ENCODE measurements around the gene TM7SF2.
"Not testable (repeated sequence)": the region's sequence is repeated elsewhere in the genome, so short reads cannot be mapped to it uniquely, and the experiment has no call there.

Gene TM7SF2

DNA sequence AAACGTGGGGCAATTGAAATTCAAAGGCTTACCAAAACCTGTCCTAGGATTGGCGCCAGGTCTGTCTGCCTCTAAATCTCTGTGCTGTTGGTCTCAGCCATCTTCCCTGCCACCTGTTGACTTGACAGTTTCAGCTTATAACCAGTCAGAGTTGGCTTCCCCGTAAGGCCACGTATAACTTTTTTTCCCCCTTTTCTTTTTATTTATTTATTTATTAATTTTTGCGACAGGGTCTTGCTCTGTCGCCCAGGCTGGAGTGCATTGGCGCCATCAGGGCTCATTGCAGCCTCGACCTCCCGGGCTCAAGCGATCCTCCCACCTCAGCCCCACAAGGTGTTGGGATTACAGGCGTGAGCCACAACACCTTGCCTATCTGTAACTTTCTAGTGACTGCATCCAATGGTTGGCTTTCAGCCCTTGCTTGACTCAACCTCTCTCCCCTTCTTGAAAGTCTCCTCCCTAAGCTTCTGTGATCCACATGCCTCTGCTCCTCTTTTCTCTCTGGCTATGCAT lies 24.0 kb downstream of the TM7SF2 start:
- in situ Hi-C loops (cut with HindIII; ENCODE audit: low pct_ligation_motif_present, low pct_unique_long_range_greater_than_20kb, low sequenced_read_pairs): no loop called here
- no peak for DNase-seq

GRCh38 chr11:65136515-65137096 lies 24.9 kb downstream of the TM7SF2 start:
- in situ Hi-C loops (cut with HindIII; ENCODE audit: low pct_ligation_motif_present, low pct_unique_long_range_greater_than_20kb, low sequenced_read_pairs): no loop called here

GRCh38 chr11:65141896-65142494 lies 30.3 kb downstream of the TM7SF2 start:
- no peak for DNase-seq
- in situ Hi-C loops (cut with HindIII; ENCODE audit: low pct_ligation_motif_present, low pct_unique_long_range_greater_than_20kb, low sequenced_read_pairs): no loop called here

More at GRCh38 chr11:65136515-65137096, 24.9 kb downstream of the TM7SF2 start:
- DNase-seq: no peak

DNA sequence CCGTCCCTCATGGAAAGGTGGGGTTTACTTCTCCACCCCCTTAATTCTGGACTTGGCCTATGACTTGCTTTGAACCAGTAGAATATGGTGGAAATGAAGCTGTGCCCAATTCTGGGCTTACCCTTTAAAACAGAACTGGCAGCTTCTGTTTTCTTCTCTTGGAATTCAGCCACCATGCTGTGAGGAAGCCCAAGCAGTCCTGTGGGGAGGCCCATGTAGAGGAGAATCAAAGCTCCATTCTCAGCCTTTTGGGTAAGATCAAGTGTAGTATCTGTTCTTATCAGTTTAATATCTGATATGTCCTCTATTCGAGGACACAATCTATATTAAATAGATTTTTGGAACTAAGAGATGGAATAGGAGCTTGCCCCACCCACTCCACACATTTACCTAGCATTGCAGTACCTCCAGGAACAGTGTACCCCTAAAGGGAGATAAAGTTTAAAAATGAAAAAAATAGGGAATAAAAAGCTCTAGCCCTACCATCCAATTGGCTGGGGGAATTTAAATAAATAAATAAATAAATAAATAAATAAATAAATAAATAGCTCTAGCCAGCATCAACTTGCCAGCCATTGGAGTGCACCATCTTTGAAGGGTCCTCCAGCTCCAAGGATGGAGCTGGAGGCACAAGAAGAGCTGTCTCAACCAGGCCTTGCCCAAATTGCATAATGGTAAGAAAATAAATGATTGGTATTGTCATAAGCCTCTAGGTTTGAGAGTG lies 35.8 kb downstream of the TM7SF2 start:
- DNase-seq: no peak
- in situ Hi-C loops (cut with HindIII; ENCODE audit: low pct_ligation_motif_present, low pct_unique_long_range_greater_than_20kb, low sequenced_read_pairs): no loop called here

DNA sequence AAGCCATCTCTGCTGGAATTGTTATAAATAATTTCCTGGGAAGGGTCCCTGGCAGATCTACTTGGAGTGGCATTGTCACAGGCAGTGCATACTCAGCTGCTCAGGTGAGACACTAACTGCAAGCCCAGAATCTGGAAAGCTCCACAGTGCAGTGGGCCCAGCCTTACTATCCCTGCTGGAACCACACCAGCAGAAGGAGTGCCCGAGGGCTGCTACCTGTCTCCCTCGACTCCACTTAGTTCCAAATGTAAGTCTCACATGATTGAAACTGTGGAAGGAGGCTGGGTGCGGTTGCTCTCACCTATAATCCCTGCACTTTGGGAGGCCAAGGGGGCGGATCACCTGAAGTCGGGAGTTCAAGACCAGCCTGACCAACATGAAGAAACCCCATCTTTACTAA lies 37.0 kb downstream of the TM7SF2 start:
- in situ Hi-C loops (cut with HindIII; ENCODE audit: low pct_ligation_motif_present, low pct_unique_long_range_greater_than_20kb, low sequenced_read_pairs): no loop called here
- no peak for DNase-seq

DNA sequence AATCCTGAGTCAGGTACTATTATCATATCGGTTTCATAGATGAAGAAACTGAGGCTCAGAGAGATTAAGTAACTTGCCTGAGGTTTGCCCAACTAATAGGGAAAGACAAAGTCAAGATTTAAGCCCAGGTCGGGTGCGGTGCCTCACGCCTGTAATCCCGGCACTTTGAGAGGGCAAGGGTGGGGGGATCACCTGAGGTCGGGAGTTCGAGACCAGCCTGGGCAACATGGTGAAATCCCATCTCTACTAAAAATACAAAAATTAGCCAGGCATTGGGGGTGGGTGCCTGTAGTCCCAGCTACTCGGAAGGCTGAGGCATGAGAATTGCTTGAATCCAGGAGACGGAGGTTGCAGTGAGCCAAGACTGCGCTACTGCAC lies 38.4 kb downstream of the TM7SF2 start:
- in situ Hi-C loops (cut with HindIII; ENCODE audit: low pct_ligation_motif_present, low pct_unique_long_range_greater_than_20kb, low sequenced_read_pairs); DNase-seq: not testable (repeated sequence)

DNA sequence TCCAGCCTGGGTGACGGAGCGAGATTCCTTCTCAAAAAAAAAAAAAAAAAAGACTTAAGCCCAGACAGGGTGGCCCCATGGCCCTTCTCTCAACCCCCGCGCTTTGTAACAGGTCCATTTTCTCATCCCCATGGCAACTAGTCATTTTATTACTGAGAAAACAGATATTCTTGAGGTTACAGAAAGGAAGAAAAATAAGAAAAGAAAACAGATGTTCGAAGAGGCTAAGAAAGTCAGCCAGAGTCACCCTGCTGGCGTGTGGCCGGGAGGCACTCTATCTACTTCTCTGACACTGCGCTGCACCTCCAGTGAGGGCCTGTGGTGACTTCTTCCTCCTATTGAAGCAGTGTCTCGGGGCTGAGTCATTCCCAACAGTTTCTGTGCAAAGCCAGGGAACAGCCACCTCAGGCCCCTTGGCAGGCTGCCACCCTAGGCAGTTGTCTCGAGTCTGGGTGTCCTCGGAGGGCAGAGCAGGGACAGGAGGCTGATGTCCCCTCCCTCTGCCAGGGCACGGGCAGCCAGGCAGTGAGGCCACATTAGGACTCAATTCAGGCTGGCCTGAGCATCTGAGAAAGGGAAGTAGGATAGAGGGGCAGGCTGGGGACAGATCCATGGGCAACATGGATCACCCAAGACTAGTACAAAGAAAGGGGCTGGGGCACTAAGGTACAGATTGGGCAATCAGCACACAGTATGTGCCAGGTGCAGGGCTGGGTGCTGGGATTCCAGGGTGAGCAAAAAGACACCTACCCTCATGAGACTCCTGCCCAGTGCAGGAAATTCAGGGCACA lies 39.0 kb downstream of the TM7SF2 start:
- DNase-seq: peak; percentile 78

GRCh38 chr11:65151331-65151899 lies 39.7 kb downstream of the TM7SF2 start:
- in situ Hi-C loops (cut with HindIII; ENCODE audit: low pct_ligation_motif_present, low pct_unique_long_range_greater_than_20kb, low sequenced_read_pairs): no loop called here
- DNase-seq: no peak

More for the DNA sequence above, 39.0 kb downstream of the TM7SF2 start:
- in situ Hi-C loops (cut with HindIII; ENCODE audit: low pct_ligation_motif_present, low pct_unique_long_range_greater_than_20kb, low sequenced_read_pairs): no loop called here

GRCh38 chr11:65152122-65152521 lies 40.5 kb downstream of the TM7SF2 start:
- DNase-seq: no peak
- in situ Hi-C loops (cut with HindIII; ENCODE audit: low pct_ligation_motif_present, low pct_unique_long_range_greater_than_20kb, low sequenced_read_pairs): no loop called here

DNA sequence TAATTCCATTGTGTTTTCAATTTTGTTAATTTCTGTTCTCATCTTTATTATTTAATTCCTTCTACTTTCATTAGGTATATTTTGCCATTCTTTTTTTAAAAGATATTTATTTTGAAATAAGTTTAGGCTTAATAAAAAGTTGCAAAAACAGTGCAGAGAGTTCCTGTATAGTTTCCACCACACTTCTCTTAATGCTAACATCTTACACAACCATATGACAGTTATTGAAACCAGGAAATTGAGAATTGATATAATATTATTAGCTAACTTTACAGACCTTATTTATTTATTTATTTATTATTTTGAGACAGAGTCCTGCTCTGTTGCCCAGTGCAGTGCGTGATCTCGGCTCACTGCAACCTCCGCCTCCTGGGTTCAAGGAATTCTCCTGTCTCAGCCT lies 44.6 kb downstream of the TM7SF2 start:
- DNase-seq: no peak
- in situ Hi-C loops (cut with HindIII; ENCODE audit: low pct_ligation_motif_present, low pct_unique_long_range_greater_than_20kb, low sequenced_read_pairs): no loop called here

- DNase-seq: no peak
- in situ Hi-C loops (cut with HindIII; ENCODE audit: low pct_ligation_motif_present, low pct_unique_long_range_greater_than_20kb, low sequenced_read_pairs): no loop called here
These were observed 45.3 kb downstream of the TM7SF2 start for GRCh38 chr11:65156926-65157325.

GRCh38 chr11:65157336-65157735 lies 45.7 kb downstream of the TM7SF2 start:
- in situ Hi-C loops (cut with HindIII; ENCODE audit: low pct_ligation_motif_present, low pct_unique_long_range_greater_than_20kb, low sequenced_read_pairs): no loop called here
- no peak for DNase-seq

- in situ Hi-C loops (cut with HindIII; ENCODE audit: low pct_ligation_motif_present, low pct_unique_long_range_greater_than_20kb, low sequenced_read_pairs): no loop called here
- no peak for DNase-seq
These were observed 47.3 kb downstream of the TM7SF2 start for GRCh38 chr11:65159012-65159411.

DNA sequence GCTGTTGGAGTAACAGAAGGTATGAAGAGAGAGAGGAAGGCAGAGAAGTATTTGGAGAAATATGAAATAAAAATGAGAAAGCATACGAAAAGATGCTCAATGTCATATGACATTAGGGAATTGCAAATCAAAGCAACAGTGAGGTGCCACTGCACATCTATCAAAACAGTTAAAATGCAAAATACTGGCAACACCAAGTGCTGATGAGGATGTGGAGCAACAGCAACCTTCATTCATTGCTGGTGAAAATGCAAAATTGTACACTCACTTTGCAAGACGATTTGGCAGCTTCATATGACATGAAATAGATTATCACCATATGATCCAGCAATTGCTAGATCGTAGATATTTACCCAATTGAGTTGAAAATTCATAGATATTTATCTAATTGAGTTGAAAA lies 49.0 kb downstream of the TM7SF2 start:
- in situ Hi-C loops (cut with HindIII; ENCODE audit: low pct_ligation_motif_present, low pct_unique_long_range_greater_than_20kb, low sequenced_read_pairs): no loop called here
- DNase-seq: no peak

- DNase-seq: no peak
- in situ Hi-C loops (cut with HindIII; ENCODE audit: low pct_ligation_motif_present, low pct_unique_long_range_greater_than_20kb, low sequenced_read_pairs): no loop called here
These were observed 52.0 kb downstream of the TM7SF2 start for GRCh38 chr11:65163684-65164083.

Data from ACHN (cell line).